ENCODE measurements around the gene CCT7. TPM values are rescaled to one million over a fixed set of nuclear protein-coding genes. Genes with fewer than 3 reads are reported as not detected.

The CCT7 gene
- polyA plus RNA-seq, 1 donor, result 276 TPM

GRCh38 chr2:73223821-73224220 lies 10.3 kb upstream of the CCT7 start:
- no peak for DNase-seq

GRCh38 chr2:73225513-73226360 lies 8.4 kb upstream of the CCT7 start:
- DNase-seq, result no peak

GRCh38 chr2:73227086-73227485 lies 7.0 kb upstream of the CCT7 start:
- DNase-seq, result no peak

- no peak for DNase-seq
These were observed 5.5 kb upstream of the CCT7 start for GRCh38 chr2:73228631-73229030.

- no peak for DNase-seq
These were observed 1.5 kb upstream of the CCT7 start for GRCh38 chr2:73232403-73233153.

- peak; percentile 100 for DNase-seq
These were observed 765 bp upstream of the CCT7 start, which contains the start of gene PRADC1 for GRCh38 chr2:73233154-73233931. Gene PRADC1, minus strand, starts transcription at chr2:73233239. Its CDS starts 79 bp downstream, at chr2:73233160.

GRCh38 chr2:73235315-73236028 lies 1.4 kb downstream of the CCT7 start:
- DNase-seq, result no peak

GRCh38 chr2:73237168-73237567 lies 3.1 kb downstream of the CCT7 start:
- no peak for DNase-seq

- DNase-seq, result no peak
These were observed 4.0 kb downstream of the CCT7 start for GRCh38 chr2:73238149-73238548.

- DNase-seq, result no peak
These were observed 4.9 kb downstream of the CCT7 start for GRCh38 chr2:73238976-73239375.

GRCh38 chr2:73239776-73240175 lies 5.7 kb downstream of the CCT7 start:
- DNase-seq, result no peak

- DNase-seq, result no peak
These were observed 9.9 kb downstream of the CCT7 start for GRCh38 chr2:73243884-73244570.

GRCh38 chr2:73244580-73244979 lies 10.5 kb downstream of the CCT7 start:
- no peak for DNase-seq

GRCh38 chr2:73246850-73247249 lies 12.7 kb downstream of the CCT7 start:
- DNase-seq, result no peak

- no peak for DNase-seq
These were observed 15.5 kb downstream of the CCT7 start for GRCh38 chr2:73249636-73250035.

GRCh38 chr2:73250872-73251846 lies 17.1 kb downstream of the CCT7 start:
- DNase-seq, result no peak

GRCh38 chr2:73252238-73253027 lies 18.3 kb downstream of the CCT7 start:
- DNase-seq, result no peak

GRCh38 chr2:73253400-73253799 lies 19.3 kb downstream of the CCT7 start:
- DNase-seq, result no peak

GRCh38 chr2:73253901-73254300 lies 19.8 kb downstream of the CCT7 start:
- no peak for DNase-seq

Data from left kidney (tissue), 2 donors.